MM.1S (cell line): ENCODE results near the gene SCN10A.

Experiments used
- EZH2 ChIP-seq: fragments of 300-600 bp; sonication (generic); optimal IDR thresholded peaks from 2 replicates; pipeline ENCODE3; 2017; ENCODE audit warnings: low read depth, mild to moderate bottlenecking, antibody characterized with exemption, low read length, mixed read lengths
- EZH2phosphoT487 ChIP-seq: fragments of 300-600 bp; sonication (generic); IDR thresholded peaks from 2 replicates; pipeline ENCODE4 v1.6.1; 2018; ENCODE audit warnings: antibody characterized with exemption, low read length
- TF ChIP-seq, protein P1 (sequence below): fragments of 300-600 bp; sonication (generic); IDR thresholded peaks from 2 replicates; pipeline ENCODE4 v1.5.1; 2016; ENCODE audit warnings: antibody characterized with exemption, low read length, mixed read lengths

DNA sequence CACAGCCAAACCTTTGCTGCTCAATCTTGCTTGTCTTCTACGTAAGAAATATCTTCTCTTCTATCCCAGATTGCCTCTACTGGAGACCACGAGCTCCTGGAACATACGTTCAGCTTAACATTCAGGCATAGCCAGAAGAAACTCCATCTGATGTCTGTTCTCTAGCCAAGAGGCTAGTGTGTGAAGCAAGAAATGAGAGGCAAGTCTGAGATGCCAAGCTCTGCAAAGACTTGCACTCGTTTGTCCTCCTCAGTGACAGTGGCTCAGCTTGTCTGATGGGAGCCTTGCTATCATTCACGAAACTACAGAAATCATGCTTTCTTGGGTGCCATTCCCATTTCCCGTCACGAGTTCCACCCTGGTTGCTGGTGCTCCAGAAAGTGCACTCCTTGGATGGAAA lies at the start of gene SCN10A:
- TF ChIP-seq, protein P1, sequence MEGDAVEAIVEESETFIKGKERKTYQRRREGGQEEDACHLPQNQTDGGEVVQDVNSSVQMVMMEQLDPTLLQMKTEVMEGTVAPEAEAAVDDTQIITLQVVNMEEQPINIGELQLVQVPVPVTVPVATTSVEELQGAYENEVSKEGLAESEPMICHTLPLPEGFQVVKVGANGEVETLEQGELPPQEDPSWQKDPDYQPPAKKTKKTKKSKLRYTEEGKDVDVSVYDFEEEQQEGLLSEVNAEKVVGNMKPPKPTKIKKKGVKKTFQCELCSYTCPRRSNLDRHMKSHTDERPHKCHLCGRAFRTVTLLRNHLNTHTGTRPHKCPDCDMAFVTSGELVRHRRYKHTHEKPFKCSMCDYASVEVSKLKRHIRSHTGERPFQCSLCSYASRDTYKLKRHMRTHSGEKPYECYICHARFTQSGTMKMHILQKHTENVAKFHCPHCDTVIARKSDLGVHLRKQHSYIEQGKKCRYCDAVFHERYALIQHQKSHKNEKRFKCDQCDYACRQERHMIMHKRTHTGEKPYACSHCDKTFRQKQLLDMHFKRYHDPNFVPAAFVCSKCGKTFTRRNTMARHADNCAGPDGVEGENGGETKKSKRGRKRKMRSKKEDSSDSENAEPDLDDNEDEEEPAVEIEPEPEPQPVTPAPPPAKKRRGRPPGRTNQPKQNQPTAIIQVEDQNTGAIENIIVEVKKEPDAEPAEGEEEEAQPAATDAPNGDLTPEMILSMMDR, result no peak
- TF ChIP-seq EZH2phosphoT487, result no peak
- TF ChIP-seq EZH2, result no peak
